Measurements from ENCODE around the gene SLC24A3. TPM values are rescaled to one million over a fixed set of nuclear protein-coding genes. Genes with fewer than 3 reads are reported as not detected.
A peak's percentile ranks its signal among the peaks of the same experiment; 100 is the strongest.

Gene SLC24A3
- total RNA-seq, 1 donor from 2014 or later, result 16.9 TPM

- peak; percentile 1 for DNase-seq (ENCODE audit: low spot score)
These were observed 57.4 kb downstream of the SLC24A3 start for GRCh38 chr20:19269737-19270340.

DNA sequence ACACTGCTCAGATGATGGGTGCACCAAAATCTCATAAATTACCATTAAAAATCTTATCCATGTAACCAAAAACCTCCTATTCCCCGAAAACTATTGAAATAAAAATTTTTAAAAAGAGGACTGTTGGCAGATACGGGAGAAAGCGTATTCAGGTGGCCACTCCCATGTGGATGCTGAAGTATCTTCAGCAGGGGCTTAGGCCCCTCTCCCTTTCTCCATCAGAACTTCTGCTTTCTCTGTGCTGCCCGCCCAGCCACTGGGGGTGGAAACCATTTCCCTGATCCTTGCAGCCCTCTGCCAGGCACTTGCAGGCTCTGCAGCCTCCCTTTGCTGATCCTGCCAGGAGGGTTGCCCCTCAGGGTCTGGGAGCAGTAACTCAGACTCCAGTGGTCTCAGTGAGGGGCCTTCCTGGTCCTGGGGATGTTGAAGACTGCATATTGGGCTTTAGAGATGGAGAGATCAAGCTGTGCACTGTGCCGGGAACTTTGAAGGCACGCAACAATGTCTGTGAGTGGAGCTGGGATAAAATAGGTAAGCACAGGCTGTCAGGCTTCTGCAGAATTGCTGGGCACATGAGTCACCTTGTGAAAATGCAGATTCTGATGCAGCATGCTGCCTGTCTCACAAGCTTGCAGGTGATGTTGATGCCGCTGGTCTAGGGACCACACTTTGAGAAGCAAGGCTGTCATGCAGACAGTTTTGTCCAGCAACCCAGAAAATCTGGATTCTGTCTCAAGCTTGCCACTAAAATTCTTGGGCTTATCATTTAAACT is 59.6 kb downstream of the SLC24A3 start:
- DNase-seq (ENCODE audit: low spot score), result no peak

DNA sequence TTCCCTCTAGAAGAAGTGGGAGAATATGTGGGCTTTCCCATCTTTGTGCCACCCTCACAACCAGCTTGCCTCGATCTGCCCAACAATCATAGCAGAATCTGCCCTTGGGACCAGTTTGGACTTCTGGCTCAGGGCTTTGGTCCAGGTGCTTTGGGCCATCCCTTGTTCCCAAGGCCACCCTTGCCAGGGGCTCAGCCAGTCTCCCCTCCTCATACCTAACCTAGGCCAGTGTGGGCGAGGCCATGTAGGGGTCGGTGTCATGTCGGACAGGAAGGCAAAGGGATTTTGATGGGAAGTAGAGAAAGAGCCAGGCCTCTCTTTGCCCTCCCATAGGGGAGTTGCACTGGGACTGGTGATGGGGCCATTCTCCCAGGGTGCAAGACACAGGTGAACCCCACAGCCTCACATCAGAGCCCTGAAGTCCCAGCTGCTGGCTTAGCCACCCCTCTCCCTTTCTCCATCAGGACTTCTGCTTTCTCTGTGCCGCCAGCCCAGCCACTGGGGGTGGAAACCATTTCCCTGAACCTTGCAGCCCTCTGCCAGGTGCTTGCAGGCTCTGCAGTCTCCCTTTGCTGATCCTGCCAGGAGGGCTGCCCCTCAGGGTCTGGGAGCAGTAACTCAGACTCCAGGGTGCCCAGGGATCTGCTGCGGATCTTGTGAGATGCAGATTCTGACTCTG is 60.7 kb downstream of the SLC24A3 start:
- no peak for DNase-seq (ENCODE audit: low spot score)

DNA sequence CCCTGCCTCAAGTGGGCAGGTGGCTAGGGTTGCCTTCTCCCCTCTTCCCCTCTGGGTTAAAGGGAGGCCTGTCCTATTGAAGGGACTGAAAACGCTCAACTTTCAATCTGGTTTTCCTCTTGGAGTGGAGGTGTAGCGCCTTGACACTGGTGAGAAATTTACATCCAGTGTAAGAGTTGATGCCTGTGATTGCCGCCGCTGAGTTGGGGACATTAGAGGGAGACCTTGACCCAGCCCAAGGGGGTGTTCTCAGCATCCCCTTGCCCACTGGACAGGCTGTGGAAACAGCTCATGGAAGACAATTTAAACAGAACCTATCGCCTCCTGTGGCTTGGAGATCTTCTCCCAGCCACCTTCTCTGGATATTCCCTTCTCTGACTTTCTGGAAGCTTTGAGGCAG is 61.6 kb downstream of the SLC24A3 start:
- no peak for DNase-seq (ENCODE audit: low spot score)

DNA sequence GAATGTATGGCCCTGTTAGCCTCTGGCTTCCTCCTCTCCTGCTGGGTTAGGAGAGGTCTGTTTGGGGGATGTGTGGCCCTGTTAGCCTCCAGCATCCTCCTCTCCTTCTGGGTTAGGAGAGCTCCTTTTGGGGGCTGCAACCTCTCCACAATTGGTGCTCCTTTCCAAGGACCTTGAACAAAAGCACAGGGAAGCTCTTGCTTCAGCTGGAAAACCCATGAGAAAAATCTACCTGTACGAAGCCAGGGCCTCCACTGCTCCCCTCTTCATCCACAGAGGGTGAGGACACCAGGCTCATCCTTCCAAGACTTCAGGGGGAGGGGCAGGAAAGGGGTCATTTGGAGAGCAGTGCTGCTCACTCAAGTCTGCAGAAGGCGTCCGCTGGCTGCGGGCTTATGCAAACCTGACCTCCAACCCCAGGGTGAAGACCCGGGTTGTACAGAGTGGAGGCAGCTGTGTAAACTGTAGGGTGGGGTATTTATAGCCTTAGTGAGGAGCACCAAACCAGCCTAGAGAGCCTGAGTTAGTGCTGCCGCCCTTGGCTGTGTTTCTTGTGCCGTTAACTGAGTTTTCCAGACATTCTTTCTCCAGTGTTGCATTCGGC is 62.1 kb downstream of the SLC24A3 start:
- DNase-seq (ENCODE audit: low spot score), result no peak

GRCh38 chr20:19275038-19275629 is 62.7 kb downstream of the SLC24A3 start:
- DNase-seq (ENCODE audit: low spot score), result no peak

- no peak for DNase-seq (ENCODE audit: low spot score)
These were observed 63.2 kb downstream of the SLC24A3 start for GRCh38 chr20:19275630-19276071.

DNA sequence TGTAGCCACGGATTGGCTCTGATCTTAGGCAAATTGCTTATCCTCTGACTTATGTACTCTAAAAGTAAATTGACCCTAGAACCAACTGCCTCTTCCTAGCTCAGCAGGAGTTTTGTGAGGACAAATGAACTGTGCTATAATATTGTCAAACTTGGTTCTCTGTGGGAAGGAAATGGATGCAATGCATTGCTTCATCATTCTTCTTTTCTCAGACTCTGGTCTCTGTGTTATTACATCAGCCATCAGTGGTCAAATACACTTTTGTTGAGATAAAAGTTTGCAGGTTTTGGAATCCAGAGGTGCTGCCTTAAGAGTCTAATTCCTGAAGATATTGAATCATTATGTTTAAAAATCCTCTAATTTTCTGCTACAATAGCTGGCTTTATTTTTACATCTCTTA is 64.9 kb downstream of the SLC24A3 start:
- DNase-seq (ENCODE audit: low spot score), result no peak

DNA sequence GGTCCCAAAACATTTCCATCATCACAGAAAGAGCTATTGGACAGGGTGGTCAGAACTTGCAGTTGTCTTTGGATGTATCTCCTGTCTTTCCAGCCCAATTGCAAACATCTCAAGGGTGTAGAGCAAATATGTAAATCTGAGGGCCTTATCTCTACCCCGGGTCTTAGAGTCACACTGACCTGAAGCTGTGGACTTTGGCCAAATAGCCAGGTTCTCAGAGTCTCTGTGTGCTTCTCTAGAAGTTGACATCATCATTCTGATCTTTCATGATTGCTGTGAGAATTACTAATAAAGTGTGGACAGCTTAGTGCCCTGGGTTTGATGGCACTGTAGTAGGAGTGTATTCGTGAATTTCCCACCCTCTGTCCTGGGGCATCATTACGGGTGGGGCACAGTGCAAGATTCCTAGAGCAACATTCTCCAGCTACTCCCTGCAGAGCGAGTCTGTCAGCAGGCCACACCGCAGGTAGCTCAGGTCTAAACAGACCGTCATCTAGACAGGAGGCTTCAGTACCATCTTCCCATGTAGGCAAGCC is 71.1 kb downstream of the SLC24A3 start:
- no peak for DNase-seq (ENCODE audit: low spot score)

- no peak for DNase-seq (ENCODE audit: low spot score)
These were observed 72.1 kb downstream of the SLC24A3 start for GRCh38 chr20:19284400-19285178.

DNA sequence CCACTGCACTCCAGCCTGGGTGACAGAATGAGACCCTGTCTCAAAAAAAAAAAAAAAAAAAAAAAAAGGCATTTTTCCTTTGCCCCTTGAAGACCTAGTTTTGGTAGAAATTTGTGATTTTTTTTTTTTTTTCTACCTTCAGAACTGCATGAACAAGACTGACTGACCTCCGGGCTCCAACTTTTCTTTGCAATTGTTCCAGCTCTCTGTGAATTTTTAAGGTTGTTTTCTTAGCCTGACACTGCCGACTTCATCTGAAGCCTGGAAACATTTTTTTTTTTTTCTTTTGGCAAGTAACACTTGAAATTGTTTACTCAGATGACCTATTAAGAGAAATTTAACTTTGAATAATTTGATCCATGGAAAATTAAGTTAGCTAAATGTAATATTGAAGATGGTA is 73.0 kb downstream of the SLC24A3 start:
- no peak for DNase-seq (ENCODE audit: low spot score)

GRCh38 chr20:19288061-19288460 is 75.6 kb downstream of the SLC24A3 start:
- no peak for DNase-seq (ENCODE audit: low spot score)

DNA sequence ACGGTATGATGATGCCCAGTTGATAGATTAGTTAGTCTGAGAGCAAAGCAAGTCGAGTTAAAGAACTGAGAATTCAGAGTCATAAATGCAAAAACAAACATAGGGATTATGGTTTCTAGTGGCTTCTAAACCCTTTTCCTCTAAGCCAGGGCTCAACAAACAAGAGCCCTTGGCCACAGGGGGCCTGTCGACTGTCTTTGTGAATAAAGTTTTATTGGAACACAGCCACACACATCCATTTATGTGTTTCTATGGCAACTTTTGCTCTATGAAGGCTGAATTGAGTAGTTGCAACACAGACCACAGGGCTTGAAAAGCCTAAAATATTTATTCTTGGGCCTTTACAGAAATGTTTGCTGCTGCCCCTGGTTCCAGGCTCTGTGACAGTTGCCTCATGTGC is 76.2 kb downstream of the SLC24A3 start:
- no peak for DNase-seq (ENCODE audit: low spot score)

DNA sequence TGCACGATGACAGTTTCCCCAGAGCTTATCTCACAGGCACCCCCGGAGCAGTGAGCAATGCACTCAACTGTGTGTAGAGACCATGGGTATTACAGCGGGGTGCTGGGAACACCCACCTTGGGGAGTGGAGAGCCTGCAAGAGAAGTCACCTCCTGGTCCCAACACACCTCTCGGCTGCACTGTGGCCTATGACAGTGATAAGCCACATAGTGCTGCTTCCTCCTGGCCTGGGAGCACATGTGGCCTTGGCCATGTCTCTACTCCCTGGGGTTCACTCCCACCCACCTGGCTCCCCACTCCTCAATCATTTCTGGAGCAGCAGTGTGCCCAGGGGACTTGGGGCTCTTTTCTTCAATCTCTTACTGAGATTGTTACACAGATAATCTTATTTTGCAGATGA is 77.0 kb downstream of the SLC24A3 start:
- no peak for DNase-seq (ENCODE audit: low spot score)

GRCh38 chr20:19291024-19291817 is 78.8 kb downstream of the SLC24A3 start:
- no peak for DNase-seq (ENCODE audit: low spot score)

GRCh38 chr20:19291818-19292132 is 79.3 kb downstream of the SLC24A3 start:
- no peak for DNase-seq (ENCODE audit: low spot score)

DNA sequence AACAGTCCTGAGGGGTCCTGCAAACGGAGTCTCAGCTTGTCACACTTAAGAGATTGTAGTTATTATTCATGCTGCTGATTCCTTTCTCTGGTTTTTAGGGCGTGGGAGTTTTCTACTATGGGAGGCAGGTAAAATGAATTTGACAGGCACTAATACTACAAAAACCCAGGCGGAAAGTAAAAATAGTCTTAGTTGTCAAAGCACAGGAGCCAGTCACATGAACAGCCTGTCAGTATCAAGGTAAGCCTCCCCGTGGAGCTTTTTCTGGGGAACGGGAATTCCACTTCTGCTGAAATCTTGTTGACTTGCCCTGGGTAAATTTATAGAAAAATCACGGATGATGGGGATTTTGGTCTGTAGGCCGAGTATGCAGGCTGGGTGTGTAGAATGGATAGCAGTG is 79.8 kb downstream of the SLC24A3 start:
- no peak for DNase-seq (ENCODE audit: low spot score)

DNA sequence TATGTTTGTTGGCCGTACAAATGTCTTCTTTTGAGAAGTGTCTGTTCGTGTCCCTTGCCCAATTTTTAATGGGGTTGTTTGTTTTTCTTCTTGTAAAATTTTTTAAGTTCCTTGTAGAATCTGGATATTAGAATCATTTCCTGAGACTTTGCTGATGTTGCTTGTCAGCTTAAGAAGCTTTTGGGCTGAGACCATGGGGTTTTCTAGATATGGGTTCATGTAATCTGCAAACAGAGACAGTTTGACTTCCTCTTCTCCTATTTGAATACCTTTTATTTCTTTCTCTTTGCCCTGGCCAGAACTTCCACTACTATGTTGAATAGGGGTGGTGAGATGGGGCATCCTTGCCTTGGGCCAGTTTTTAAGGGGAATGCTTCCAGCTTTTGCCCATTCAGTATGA is 82.6 kb downstream of the SLC24A3 start:
- no peak for DNase-seq (ENCODE audit: low spot score)

DNA sequence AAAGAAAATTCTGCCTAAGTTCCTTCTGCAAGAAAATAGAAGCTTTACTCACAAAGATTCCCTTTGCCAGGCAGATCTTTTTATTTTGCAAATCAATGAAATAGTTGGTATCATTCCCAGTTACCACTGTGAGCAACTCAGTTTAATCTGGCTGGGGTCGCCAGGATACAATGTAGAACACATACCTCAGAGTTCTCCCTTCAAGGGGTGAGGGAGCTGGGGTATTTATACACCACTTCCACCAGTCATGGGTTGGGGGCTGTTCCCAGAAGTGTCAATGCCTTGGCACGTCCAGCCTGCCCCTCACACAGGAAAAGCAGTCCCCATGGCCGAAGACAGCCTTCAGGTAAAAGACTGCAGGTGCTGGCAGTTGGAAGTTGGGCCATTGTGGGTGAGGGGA is 86.2 kb downstream of the SLC24A3 start:
- no peak for DNase-seq (ENCODE audit: low spot score)

DNA sequence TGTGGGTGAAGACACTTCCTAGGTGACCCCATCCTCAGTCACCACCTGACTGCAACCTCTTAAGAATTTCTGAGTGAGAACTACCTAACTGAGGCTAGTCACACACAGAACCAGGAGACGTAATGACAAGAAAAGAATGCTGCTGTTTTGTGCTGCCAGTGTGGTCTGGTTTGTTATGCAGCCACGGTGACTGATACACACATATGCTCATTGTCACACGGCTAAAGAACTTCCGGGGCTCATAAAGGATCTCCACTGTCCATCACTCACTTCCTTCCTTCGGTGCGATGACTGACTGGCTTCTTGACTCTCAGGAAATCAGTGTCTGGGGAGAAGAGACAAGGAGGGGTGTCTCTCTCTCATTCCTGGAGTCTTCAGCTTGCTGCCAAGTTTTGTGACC is 88.0 kb downstream of the SLC24A3 start:
- DNase-seq (ENCODE audit: low spot score), result no peak

All from mesenteric fat pad (tissue), 1 donor.